Spleen (tissue), 11 donors: ENCODE data around the gene CABP1. TPM values are rescaled to one million over a fixed set of nuclear protein-coding genes. Genes with fewer than 3 reads are reported as not detected.
A peak's percentile ranks its signal among the peaks of the same experiment; 100 is the strongest.

Experiments
- DNase-seq: peaks from one replicate; pipeline ENCODE4 v3.0.0-alpha.2; 2020
- H3K27ac ChIP-seq, 8 donors: fragments of 200-600 bp; sonication (generic) in 7 of 8; 1 replicate in 4 of 8; 2 replicates in 4 of 8; pipeline versions ENCODE4 v1.5.0 to v1.8.0; 2016 to 2021; ENCODE audit warnings: inconsistent platforms in 4 of 8, mild to moderate bottlenecking in 4 of 8, moderate library complexity in 1 of 8
- H3K27me3 ChIP-seq, 7 donors: fragments of 200-600 bp; sonication (generic) in 6 of 7; replicated peaks in 1 of 7; 1 replicate in 4 of 7; 2 replicates in 3 of 7; pipeline versions ENCODE4 v1.5.0 to v1.8.0; 2016 to 2021; ENCODE audit warnings: inconsistent platforms in 3 of 7, mild to moderate bottlenecking in 1 of 7
- H3K36me3 ChIP-seq, 6 donors: fragments of 200-600 bp; sonication (generic) in 5 of 6; 1 replicate in 4 of 6; 2 replicates in 2 of 6; pipeline versions ENCODE4 v1.5.0 to v1.8.0; 2016 to 2021; ENCODE audit warnings: inconsistent platforms in 2 of 6
- H3K4me1 ChIP-seq, 6 donors: fragments of 200-600 bp; sonication (generic) in 5 of 6; 1 replicate in 3 of 6; 2 replicates in 3 of 6; pipeline versions ENCODE4 v1.5.0 to v1.8.0; 2016 to 2021; ENCODE audit warnings: inconsistent platforms in 3 of 6
- H3K4me3 ChIP-seq, 8 donors: fragments of 200-600 bp; sonication (generic) in 7 of 8; 1 replicate in 4 of 8; 2 replicates in 4 of 8; pipeline versions ENCODE4 v1.5.0 to v1.8.0; 2016 to 2021; ENCODE audit warnings: inconsistent platforms in 4 of 8, mild to moderate bottlenecking in 4 of 8, moderate library complexity in 2 of 8
- H3K9me3 ChIP-seq, 8 donors: fragments of 200-600 bp; sonication (generic) in 7 of 8; 1 replicate in 4 of 8; 2 replicates in 4 of 8; pipeline versions ENCODE4 v1.5.0 to v1.8.0; 2016 to 2021; ENCODE audit warnings: inconsistent platforms in 4 of 8
- CTCF ChIP-seq, 11 experiments: fragments of 200-600 bp in 7 of 11; fragments of 450-650 bp in 4 of 11; sonication (generic) in 4 of 11; IDR thresholded peaks in 8 of 11; conservative IDR thresholded peaks in 3 of 11; 1 replicate in 7 of 11; 2 replicates in 4 of 11; pipeline versions ENCODE4 v1.4.0 to v1.8.0; 2016 to 2021; ENCODE audit warnings: antibody characterized with exemption in 11 of 11, inconsistent platforms in 4 of 11, mild to moderate bottlenecking in 1 of 11
- POLR2A ChIP-seq, 3 donors: fragments of 450-650 bp; IDR thresholded peaks; one replicate each; pipeline ENCODE4 v1.5.1; 2017; ENCODE audit warnings: antibody characterized with exemption in 3 of 3, mild to moderate bottlenecking in 1 of 3
- POLR2AphosphoS5 ChIP-seq, 3 donors: sonication (generic); formaldehyde crosslinking; IDR thresholded peaks; one replicate each; pipeline ENCODE4 v1.5.1; 2017; ENCODE audit warnings: antibody characterized with exemption in 3 of 3
- WGBS, 5 donors: extraction: QIAGEN DNeasy Blood & Tissue Kit in 3 of 5; methylation state at CpG; one replicate each; pipeline versions ENCODE4 v1.1.5 to v1.1.7; 2013 to 2018; 5-methylcytosine and 5-hydroxymethylcytosine counted together
- intact Hi-C: fragments of 100-400 bp; cut with DNase I; formaldehyde crosslinking; loops from one replicate; pipeline ENCODE4 v1.15.0; 2023; ENCODE audit warnings: low total_unique reads
- polyA plus RNA-seq, 3 donors: library from polyadenylated mRNA; stranded (reverse); fragments of 200-250 nt; gene quantifications; one replicate each; pipeline ENCODE4 v1.2.1, GENCODE V29; 2013
- total RNA-seq, 7 donors: library from RNA; depleted of rRNA in 3 of 7; stranded (reverse); fragments of >200 nt in 3 of 7; fragmentation: NEBNext Ultra II Directional in 4 of 7; extraction: Animal tissue kit (Norgen Biotek cat#: 25700) in 4 of 7; gene quantifications; one replicate each; pipeline versions ENCODE4 v1.1.0 to v1.2.1, GENCODE V29; 2016 to 2021
- donor health status: healthy with polysubstance abuse.
- donor health status: DM: no; HTN: no; CAD: no; lungs with moderate emphysema.
- donor health status: DM: no; HTN: no; CAD: no.
- donor health status: Bipolar disorder and iron deficiency.
- donor health status: healthy.
- donor health status: DM: no; HTN: no; CAD: no.
- donor health status: DM: yes; HTN: yes; CAD: no.

The CABP1 gene
- total and polyA plus RNA-seq, 10 donors = 0.27 to 2.8 (median 0.60) TPM; not detected in 1

- intact Hi-C loops = no loop called here
- Histone ChIP-seq H3K9me3 (no peaks in the 10 kb centered on the region), H3K27ac (no peak overlapping the region), H3K4me1 (no peaks in the 10 kb centered on the region), H3K36me3 (no peaks in the 10 kb centered on the region), H3K4me3 (no peak overlapping the region), H3K27me3 (peaks cover 0 to 11% (median 0%) of the 10 kb centered on the region in 7 donors)
- 81 to 88% (median 84%) methylated on average over 15 of the region's 15 CpGs for WGBS, 5 donors
- TF ChIP-seq POLR2A (IDR thresholded peaks at IDR 0.05) (no peak), POLR2AphosphoS5 (IDR thresholded peaks at IDR 0.05) (no peak), CTCF (IDR thresholded peaks at IDR 0.05 in 8 of 11, conservative IDR thresholded peaks at IDR 0.05 in 3 of 11) (no peak)
- no peak for DNase-seq
These were observed 10.1 kb upstream of the CABP1 start for GRCh38 chr12:120630104-120630892.

DNA sequence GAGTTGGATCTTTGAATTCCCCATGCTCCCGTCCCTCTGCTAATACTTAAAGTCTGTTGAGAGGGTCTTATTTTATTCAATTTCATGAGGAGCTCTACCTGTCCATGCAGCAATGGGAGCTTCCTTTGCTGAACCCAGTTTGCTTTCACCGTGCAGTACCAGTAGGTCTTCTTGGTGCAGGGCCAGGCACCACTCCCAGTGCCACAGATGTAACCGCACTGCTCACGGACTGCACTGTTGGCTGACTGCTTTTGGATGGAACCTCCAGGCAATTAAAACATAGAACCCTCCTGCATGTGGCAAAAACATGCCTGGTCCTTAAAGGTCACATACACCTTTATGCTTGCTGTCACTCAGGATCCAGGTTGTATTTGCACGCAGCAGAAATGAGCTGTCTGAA is 9.3 kb upstream of the CABP1 start:
- Histone ChIP-seq H3K9me3 (no peaks in the 10 kb centered on the region), H3K27me3 (peaks cover 0 to 11% (median 0%) of the 10 kb centered on the region in 7 donors), H3K36me3 (no peaks in the 10 kb centered on the region), H3K4me1 (no peaks in the 10 kb centered on the region), H3K4me3 (no peak overlapping the region), H3K27ac (no peak overlapping the region)
- WGBS, 5 donors = 54 to 87% (median 64%) methylated on average over 5 of the region's 5 CpGs
- DNase-seq = no peak
- intact Hi-C loops = no loop called here
- TF ChIP-seq POLR2AphosphoS5 (IDR thresholded peaks at IDR 0.05) = no peak
- no peak for TF ChIP-seq POLR2A (IDR thresholded peaks at IDR 0.05)
- no peak for TF ChIP-seq CTCF (IDR thresholded peaks at IDR 0.05 in 8 of 11, conservative IDR thresholded peaks at IDR 0.05 in 3 of 11)

GRCh38 chr12:120640861-120641833 is 721 bp downstream of the CABP1 start:
- H3K36me3 ChIP-seq = no peaks in the 10 kb centered on the region
- no peaks in the 10 kb centered on the region for H3K9me3 ChIP-seq
- peak; percentile 84 for DNase-seq
- H3K27ac ChIP-seq = no peak overlapping the region
- H3K4me3 ChIP-seq = peak overlapping the region in 7 of 8 donors; percentile 41 to 73 (median 52)
- H3K4me1 ChIP-seq = peaks cover 5 to 20% (median 15%) of the 10 kb centered on the region in 6 donors
- 1 to 3% (median 1%) methylated on average over 29 to 115 of the region's 115 CpGs for WGBS, 5 donors
- no peak for TF ChIP-seq POLR2A (IDR thresholded peaks at IDR 0.05)
- TF ChIP-seq CTCF (IDR thresholded peaks at IDR 0.05 in 8 of 11, conservative IDR thresholded peaks at IDR 0.05 in 3 of 11) = peak in 1 of 11 experiments; percentile 8
- TF ChIP-seq POLR2AphosphoS5 (IDR thresholded peaks at IDR 0.05) = peak in 1 of 3 donors; percentile 28
- peaks cover 5 to 77% (median 53%) of the 10 kb centered on the region in 7 donors for H3K27me3 ChIP-seq
- intact Hi-C loops = no loop called here
